ENCODE results near the gene CFAP45. TPM values are rescaled to one million over a fixed set of nuclear protein-coding genes. Genes with fewer than 3 reads are reported as not detected.
A peak's percentile ranks its signal among the peaks of the same experiment; 100 is the strongest.

The CFAP45 gene
- total and polyA plus RNA-seq, 2 experiments from 2014 or later: 0.36 TPM; not detected in 1

GRCh38 chr1:159835862-159836525, 64.0 kb downstream of the CFAP45 start:
- Histone ChIP-seq H3K79me2 (replicated peaks; ENCODE audit: insufficient read depth) (no peaks in the 10 kb centered on the region), H3F3A (replicated peaks; ENCODE audit: low read depth) (no peaks in the 10 kb centered on the region), H3K4me2 (no peak overlapping the region), H3K4me1 (ENCODE audit: insufficient read depth) (no peaks in the 10 kb centered on the region; the same call in 1 of the 2 replicates), H4K20me1 (replicated peaks; ENCODE audit: insufficient read depth) (no peaks in the 10 kb centered on the region), H2AFZ (no peak overlapping the region), H3K27me3 (ENCODE audit: insufficient read depth) (no peaks in the 10 kb centered on the region), H3K4me3 (no peak overlapping the region), H3K27ac (ENCODE audit: low read depth) (no peak overlapping the region), H3K9me2 (ENCODE audit: insufficient read depth) (no peaks in the 10 kb centered on the region), H3K36me3 (ENCODE audit: insufficient read depth) (no peaks in the 10 kb centered on the region)
- peak; percentile 16 for DNase-seq (ENCODE audit: low spot score)
- H3K9me3 Mint-ChIP-seq: no peaks in the 10 kb centered on the region
- H3K4me3 Mint-ChIP-seq: no peak overlapping the region
- peaks cover 8% of the 10 kb centered on the region for H3K4me1 Mint-ChIP-seq
- TF ChIP-seq EZH2 (IDR thresholded peaks at IDR 0.05; ENCODE audit: low read depth, unreplicated experiment) (no peak), CTCF (conservative IDR thresholded peaks at IDR 0.05; ENCODE audit: low read depth in 2 of 2) (peak; percentile 25 to 46; a peak in 3 of 4 replicates), CREB1 (CRISPR knock-in tag; IDR thresholded peaks at IDR 0.05; ENCODE audit: low read depth) (no peak)
- no peaks in the 10 kb centered on the region for H3K36me3 Mint-ChIP-seq (ENCODE audit: low read depth)
- H3K27me3 Mint-ChIP-seq (ENCODE audit: insufficient read depth, low read depth, poor library complexity): peaks cover 3% of the 10 kb centered on the region
- no peak overlapping the region for H3K27ac Mint-ChIP-seq
- no peak for ATAC-seq

GRCh38 chr1:159835356-159835755, 64.6 kb downstream of the CFAP45 start:
- no peak overlapping the region for H3K27ac Mint-ChIP-seq
- Histone ChIP-seq H3K4me3 (no peak overlapping the region), H3K9me2 (ENCODE audit: insufficient read depth) (no peaks in the 10 kb centered on the region), H3K4me1 (ENCODE audit: insufficient read depth) (no peaks in the 10 kb centered on the region; the same call in 1 of the 2 replicates), H3F3A (replicated peaks; ENCODE audit: low read depth) (no peaks in the 10 kb centered on the region), H2AFZ (no peak overlapping the region), H4K20me1 (replicated peaks; ENCODE audit: insufficient read depth) (no peaks in the 10 kb centered on the region), H3K36me3 (ENCODE audit: insufficient read depth) (no peaks in the 10 kb centered on the region), H3K4me2 (no peak overlapping the region), H3K27me3 (ENCODE audit: insufficient read depth) (no peaks in the 10 kb centered on the region), H3K27ac (ENCODE audit: low read depth) (no peak overlapping the region), H3K79me2 (replicated peaks; ENCODE audit: insufficient read depth) (no peaks in the 10 kb centered on the region)
- peaks cover 2% of the 10 kb centered on the region for H3K27me3 Mint-ChIP-seq (ENCODE audit: insufficient read depth, low read depth, poor library complexity)
- ATAC-seq (no peak), DNase-seq (ENCODE audit: low spot score) (no peak)
- H3K36me3 Mint-ChIP-seq (ENCODE audit: low read depth): no peaks in the 10 kb centered on the region
- no peak overlapping the region for H3K4me3 Mint-ChIP-seq
- H3K9me3 Mint-ChIP-seq: no peaks in the 10 kb centered on the region; the same call in 2 of the 3 replicates
- peaks cover 8% of the 10 kb centered on the region for H3K4me1 Mint-ChIP-seq
- TF ChIP-seq POLR2AphosphoS5 (IDR thresholded peaks at IDR 0.05; ENCODE audit: low read depth) (no peak), EZH2phosphoT487 (IDR thresholded peaks at IDR 0.05; ENCODE audit: unreplicated experiment) (no peak), NANOG (IDR thresholded peaks at IDR 0.05; ENCODE audit: borderline replicate concordance) (no peak), STAT1 (IDR thresholded peaks at IDR 0.05; ENCODE audit: unreplicated experiment) (no peak), ETS1 (IDR thresholded peaks at IDR 0.05) (no peak), CTCF (conservative IDR thresholded peaks at IDR 0.05; ENCODE audit: low read depth in 2 of 2) (no peak), ZNF331 (CRISPR knock-in tag; IDR thresholded peaks at IDR 0.05; ENCODE audit: low read depth) (no peak), EZH2 (IDR thresholded peaks at IDR 0.05; ENCODE audit: low read depth, unreplicated experiment) (no peak), JUNB (IDR thresholded peaks at IDR 0.05; ENCODE audit: unreplicated experiment) (no peak), REST (IDR thresholded peaks at IDR 0.05; ENCODE audit: unreplicated experiment) (no peak), CREB1 (CRISPR knock-in tag; IDR thresholded peaks at IDR 0.05; ENCODE audit: low read depth) (no peak)

All from GM23338 (cell line).